Activated CD8-positive, alpha-beta T cell treated with anti-CD3 and anti-CD28 coated beads for 36 hours (primary cell): ENCODE data around the gene NOVA1. TPM values are rescaled to one million over a fixed set of nuclear protein-coding genes. Genes with fewer than 3 reads are reported as not detected.

Experiments
- ATAC-seq: fragments of 200-7000 bp; cut with Tn5 transposase; one replicate; pipeline ENCODE4 v1.10.0; 2021; ENCODE audit warnings: mild to moderate bottlenecking, moderate library complexity
- CTCF ChIA-PET: fragments of 350-600 bp; sonication (Branson Sonifier 250); formaldehyde crosslinking; loops from one replicate; lab custom pipeline; 2021; ENCODE audit warnings: antibody characterized with exemption; lab: Charles Lee
- POLR2A ChIA-PET: fragments of 350-600 bp; sonication (Branson Sonifier 250); formaldehyde crosslinking; loops from one replicate; lab custom pipeline; 2021; ENCODE audit warnings: antibody characterized with exemption; lab: Charles Lee
- DNase-seq: peaks from one replicate; pipeline ENCODE4 v3.0.0-alpha.2; 2020
- H3K27ac Mint-ChIP-seq: one replicate; pipeline ENCODE4 v1.8.0; 2021; ENCODE audit warnings: mild to moderate bottlenecking, mixed read lengths
- H3K27me3 Mint-ChIP-seq: one replicate; pipeline ENCODE4 v1.8.0; 2021; ENCODE audit warnings: mixed read lengths
- H3K36me3 Mint-ChIP-seq: one replicate; pipeline ENCODE4 v1.8.0; 2021; ENCODE audit warnings: low read depth, mixed read lengths
- H3K4me1 Mint-ChIP-seq: one replicate; pipeline ENCODE4 v1.8.0; 2021; ENCODE audit warnings: low read depth, mixed read lengths
- H3K4me3 Mint-ChIP-seq: one replicate; pipeline ENCODE4 v1.8.0; 2021; ENCODE audit warnings: mild to moderate bottlenecking, moderate library complexity, mixed read lengths
- H3K9me3 Mint-ChIP-seq: one replicate; pipeline ENCODE4 v1.8.0; 2021; ENCODE audit warnings: mixed read lengths
- CTCF ChIP-seq: fragments of 200-600 bp; IDR thresholded peaks from one replicate; pipeline ENCODE4 v1.8.0; 2022; ENCODE audit warnings: antibody characterized with exemption, mild to moderate bottlenecking
- intact Hi-C: fragments of 100-400 bp; cut with micrococcal nuclease; formaldehyde crosslinking; loops from one replicate; pipeline ENCODE4 v1.10.0; 2022
- total RNA-seq, 2 experiments: library from RNA; stranded (reverse); gene quantifications; one replicate each; pipeline ENCODE4 v1.2.3, GENCODE V29; 2021

Gene NOVA1
- total RNA-seq, 2 experiments from 2014 or later = not detected

GRCh38 chr14:26463136-26463535, 134.7 kb downstream of the NOVA1 start:
- CTCF ChIA-PET = no interaction called here
- DNase-seq = no peak
- intact Hi-C loops = no loop called here
- H3K4me1 Mint-ChIP-seq = no peaks in the 10 kb centered on the region
- H3K9me3 Mint-ChIP-seq = peaks cover 18% of the 10 kb centered on the region
- no peaks in the 10 kb centered on the region for H3K27me3 Mint-ChIP-seq
- H3K36me3 Mint-ChIP-seq = no peaks in the 10 kb centered on the region
- H3K4me3 Mint-ChIP-seq = no peak overlapping the region
- no peak for ATAC-seq
- POLR2A ChIA-PET = no interaction called here
- no peak overlapping the region for H3K27ac Mint-ChIP-seq
- no peak for TF ChIP-seq CTCF

- Mint-ChIP-seq H3K36me3 (no peaks in the 10 kb centered on the region), H3K4me1 (no peaks in the 10 kb centered on the region), H3K27ac (no peak overlapping the region), H3K27me3 (no peaks in the 10 kb centered on the region), H3K4me3 (no peak overlapping the region), H3K9me3 (peaks cover 9% of the 10 kb centered on the region)
- DNase-seq = no peak
- TF ChIP-seq CTCF = no peak
- no peak for ATAC-seq
- intact Hi-C loops = no loop called here
- CTCF ChIA-PET = no interaction called here
- POLR2A ChIA-PET = no interaction called here
These were observed 143.7 kb downstream of the NOVA1 start for GRCh38 chr14:26454105-26454504.

DNA sequence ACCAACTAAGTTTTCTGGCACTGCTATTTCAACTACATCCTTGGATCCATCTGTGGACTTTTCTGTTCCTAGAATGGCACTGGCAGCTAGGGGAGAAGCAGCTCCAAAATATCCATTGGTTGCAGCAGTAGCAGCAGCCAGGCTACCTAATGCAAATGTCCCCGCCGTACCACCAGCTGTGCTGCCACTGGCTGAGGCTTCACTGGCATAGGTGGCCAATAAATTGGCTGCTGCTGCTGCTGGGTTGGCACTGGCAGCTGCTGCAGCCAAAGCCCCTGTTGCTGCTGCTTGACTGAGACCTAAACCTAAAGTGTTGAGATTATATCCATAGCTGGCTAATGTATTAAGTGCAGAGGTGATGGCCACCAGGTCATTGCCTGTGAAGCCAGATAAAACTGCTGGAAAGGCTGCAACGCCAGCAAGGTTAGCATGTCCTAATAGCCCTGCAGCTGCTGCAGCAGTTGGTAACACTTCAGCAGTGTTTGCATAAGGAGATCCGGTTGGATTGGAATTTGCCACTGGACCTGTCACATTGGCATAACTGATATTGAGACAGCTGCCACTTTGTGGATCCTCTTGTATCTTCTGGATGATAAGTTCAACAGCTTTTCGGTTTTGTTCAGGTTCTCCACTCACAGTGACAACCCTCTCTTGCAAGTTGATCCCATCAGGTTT, 149.5 kb downstream of the NOVA1 start:
- intact Hi-C loops = no loop called here
- Mint-ChIP-seq H3K27me3 (no peaks in the 10 kb centered on the region), H3K27ac (no peak overlapping the region)

DNA sequence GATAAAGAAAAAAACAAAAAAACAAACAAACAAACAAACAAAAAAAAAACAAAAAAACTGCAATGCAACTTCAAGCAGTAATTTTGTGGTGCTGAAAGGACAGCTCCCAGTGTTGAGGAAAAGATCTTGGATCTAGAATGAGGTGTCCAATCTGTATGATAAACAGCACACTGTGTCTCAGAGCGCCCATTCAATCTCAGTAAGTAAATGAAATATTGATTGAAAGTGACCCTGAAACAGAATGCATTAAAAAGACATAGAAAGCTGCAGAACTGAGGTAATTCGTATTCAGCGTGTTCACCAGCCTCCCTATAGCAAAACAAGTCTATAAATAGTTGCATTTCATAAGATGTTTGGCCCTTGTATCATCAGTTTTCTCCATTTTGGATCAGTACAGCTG, 153.0 kb downstream of the NOVA1 start:
- H3K4me3 Mint-ChIP-seq = no peak overlapping the region
- H3K27ac Mint-ChIP-seq = no peak overlapping the region
- ChIA-PET CTCF (no interaction called here), POLR2A (no interaction called here)
- intact Hi-C loops = no loop called here
- DNase-seq (no peak), ATAC-seq (no peak)
- H3K36me3 Mint-ChIP-seq = no peaks in the 10 kb centered on the region
- H3K27me3 Mint-ChIP-seq = no peaks in the 10 kb centered on the region
- peaks cover 9% of the 10 kb centered on the region for H3K9me3 Mint-ChIP-seq
- no peak for TF ChIP-seq CTCF
- no peaks in the 10 kb centered on the region for H3K4me1 Mint-ChIP-seq

More for the DNA sequence above, 149.5 kb downstream of the NOVA1 start:
- no peak for ATAC-seq
- H3K36me3 Mint-ChIP-seq = no peaks in the 10 kb centered on the region
- H3K4me1 Mint-ChIP-seq = no peaks in the 10 kb centered on the region
- ChIA-PET CTCF (no interaction called here), POLR2A (no interaction called here)
- DNase-seq = no peak
- H3K9me3 Mint-ChIP-seq = peaks cover 11% of the 10 kb centered on the region
- no peak for TF ChIP-seq CTCF
- H3K4me3 Mint-ChIP-seq = no peak overlapping the region

DNA sequence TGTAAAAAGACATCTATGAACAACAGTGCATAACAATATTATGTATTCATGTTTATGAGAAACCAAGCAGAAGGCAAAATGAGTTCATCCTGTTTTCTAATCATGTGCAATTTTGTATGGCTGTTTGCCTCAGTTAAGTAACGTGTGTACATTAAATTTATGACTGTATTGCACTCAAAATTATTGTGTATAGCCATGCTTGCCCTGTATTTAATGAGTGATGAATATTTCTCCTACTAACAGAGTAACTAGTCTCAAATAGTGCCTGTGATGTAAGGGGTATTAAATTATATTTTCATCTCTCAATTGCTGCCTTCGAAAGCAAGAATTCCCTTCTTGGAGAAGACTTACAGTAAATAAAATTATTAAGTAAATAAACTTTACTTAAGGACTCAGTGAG, 154.2 kb downstream of the NOVA1 start:
- no peak for TF ChIP-seq CTCF
- Mint-ChIP-seq H3K27me3 (no peaks in the 10 kb centered on the region), H3K27ac (no peak overlapping the region), H3K4me1 (no peaks in the 10 kb centered on the region), H3K36me3 (no peaks in the 10 kb centered on the region), H3K4me3 (no peak overlapping the region), H3K9me3 (peaks cover 9% of the 10 kb centered on the region)
- ChIA-PET CTCF (no interaction called here), POLR2A (no interaction called here)
- no peak for ATAC-seq
- intact Hi-C loops = no loop called here
- no peak for DNase-seq
